Measurements from ENCODE around the gene EDC3. TPM values are rescaled to one million over a fixed set of nuclear protein-coding genes. Genes with fewer than 3 reads are reported as not detected.

The EDC3 gene
- total RNA-seq, 1 experiment from 2014 or later: 45.1 TPM

DNA sequence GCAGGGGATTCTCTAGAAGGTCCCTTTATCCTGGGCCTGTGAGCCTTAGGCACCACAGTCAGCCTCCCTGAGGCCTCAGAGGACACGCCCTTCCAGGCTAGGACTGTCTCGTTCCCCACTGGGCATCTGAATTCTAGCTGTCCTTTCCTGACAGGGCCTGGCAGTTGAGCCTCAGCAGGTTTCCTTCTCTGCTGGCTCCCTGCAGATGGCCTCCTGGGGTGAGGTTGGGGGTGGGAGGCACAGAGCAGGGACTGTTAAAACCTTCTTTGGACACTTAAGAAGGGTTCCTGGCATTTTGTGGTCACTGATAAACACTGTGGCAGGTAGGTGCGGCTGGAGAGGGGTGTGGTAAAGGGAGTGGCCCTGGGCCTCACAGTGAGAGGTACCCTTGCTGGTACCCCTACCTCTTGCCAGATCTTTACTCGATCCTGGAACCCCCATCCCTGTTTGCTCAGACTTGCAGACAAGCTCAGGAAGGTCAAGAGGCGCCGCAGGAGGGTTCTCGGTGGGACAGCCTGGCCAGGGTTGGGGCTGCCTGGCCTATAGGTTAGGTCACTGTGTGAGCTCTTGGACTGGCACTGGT, 71.7 kb downstream of the EDC3 start:
- Histone ChIP-seq H3K9me2 (ENCODE audit: insufficient read depth) (no peaks in the 10 kb centered on the region), H3K4me3 (replicated peaks in 1 of 2; ENCODE audit: low read depth in 1 of 2, low read length in 2 of 2) (no peak overlapping the region), H3K4me2 (ENCODE audit: low read length) (no peak overlapping the region), H3K27ac (ENCODE audit: low read depth, low read length) (no peak overlapping the region), H4K20me1 (ENCODE audit: insufficient read depth) (peaks cover 6% of the 10 kb centered on the region; the same call in 1 of the 2 replicates), H3K4me1 (ENCODE audit: control insufficient read depth in 1 of 2, insufficient read depth in 2 of 2, low read length in 2 of 2) (peaks cover 0 to 10% of the 10 kb centered on the region in 2 experiments; a peak in 1 of 4 replicates), H3K9me3 (ENCODE audit: control insufficient read depth in 1 of 2, insufficient read depth in 1 of 2, low read depth in 1 of 2, low read length in 2 of 2) (no peaks in the 10 kb centered on the region), H2AFZ (ENCODE audit: low read depth, low read length, poor library complexity, severe bottlenecking) (no peak overlapping the region), H3K36me3 (ENCODE audit: control insufficient read depth in 1 of 2, insufficient read depth in 2 of 2, low read length in 2 of 2) (peaks cover 57 to 96% of the 10 kb centered on the region in 2 experiments), H3K79me2 (ENCODE audit: insufficient read depth, low read length) (peaks cover 47% of the 10 kb centered on the region), H3K9ac (ENCODE audit: low read length) (no peak overlapping the region), H3K27me3 (ENCODE audit: insufficient read depth, low read length) (no peaks in the 10 kb centered on the region)
- ChIA-PET CTCF (no interaction called here), POLR2A (no interaction called here), RAD21 (ENCODE audit: low non-redundant PET in 1 of 2, low total read pairs in 2 of 2, uncharacterized antibody in 2 of 2, unreplicated experiment in 2 of 2) (no interaction called here)
- BruUV-seq (replicated peaks): no TSS peak
- DNase-seq (ENCODE audit: low read depth, low spot score) (no peak), ATAC-seq (no peak)
- intact Hi-C loops (cut with micrococcal nuclease): no loop called here
- no peak for TF ChIP-seq CBX3 (IDR thresholded peaks at IDR 0.05; ENCODE audit: low read depth)
- TF ChIP-seq FOSL1 (IDR thresholded peaks at IDR 0.05; ENCODE audit: low read depth): no peak
- TF ChIP-seq ZNF274 (IDR thresholded peaks at IDR 0.05; ENCODE audit: low read depth, low read length): no peak
- no peak for TF ChIP-seq CTCF (IDR thresholded peaks at IDR 0.05 in 2 of 3, conservative IDR thresholded peaks at IDR 0.05 in 1 of 3; ENCODE audit: borderline replicate concordance in 1 of 3, insufficient read depth in 1 of 3, low read depth in 2 of 3, low read length in 2 of 3)
- no peak for TF ChIP-seq SP1 (IDR thresholded peaks at IDR 0.05; ENCODE audit: low read depth)
- no peak for TF ChIP-seq JUND (IDR thresholded peaks at IDR 0.05)
- TF ChIP-seq ELF1 (IDR thresholded peaks at IDR 0.05; ENCODE audit: borderline replicate concordance, low read depth): no peak
- TF ChIP-seq ATF3 (IDR thresholded peaks at IDR 0.05): no peak
- no peak for TF ChIP-seq RAD21 (IDR thresholded peaks at IDR 0.05; ENCODE audit: low read depth)
- no peak for TF ChIP-seq POLR2AphosphoS5 (IDR thresholded peaks at IDR 0.05; ENCODE audit: low read depth, low read length)
- no peak for TF ChIP-seq TCF7L2 (IDR thresholded peaks at IDR 0.05; ENCODE audit: borderline replicate concordance, extremely low read depth, insufficient read depth, insufficient read length)
- TF ChIP-seq, protein P1, sequence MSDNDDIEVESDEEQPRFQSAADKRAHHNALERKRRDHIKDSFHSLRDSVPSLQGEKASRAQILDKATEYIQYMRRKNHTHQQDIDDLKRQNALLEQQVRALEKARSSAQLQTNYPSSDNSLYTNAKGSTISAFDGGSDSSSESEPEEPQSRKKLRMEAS (IDR thresholded peaks at IDR 0.05): no peak
- TF ChIP-seq, protein P2, sequence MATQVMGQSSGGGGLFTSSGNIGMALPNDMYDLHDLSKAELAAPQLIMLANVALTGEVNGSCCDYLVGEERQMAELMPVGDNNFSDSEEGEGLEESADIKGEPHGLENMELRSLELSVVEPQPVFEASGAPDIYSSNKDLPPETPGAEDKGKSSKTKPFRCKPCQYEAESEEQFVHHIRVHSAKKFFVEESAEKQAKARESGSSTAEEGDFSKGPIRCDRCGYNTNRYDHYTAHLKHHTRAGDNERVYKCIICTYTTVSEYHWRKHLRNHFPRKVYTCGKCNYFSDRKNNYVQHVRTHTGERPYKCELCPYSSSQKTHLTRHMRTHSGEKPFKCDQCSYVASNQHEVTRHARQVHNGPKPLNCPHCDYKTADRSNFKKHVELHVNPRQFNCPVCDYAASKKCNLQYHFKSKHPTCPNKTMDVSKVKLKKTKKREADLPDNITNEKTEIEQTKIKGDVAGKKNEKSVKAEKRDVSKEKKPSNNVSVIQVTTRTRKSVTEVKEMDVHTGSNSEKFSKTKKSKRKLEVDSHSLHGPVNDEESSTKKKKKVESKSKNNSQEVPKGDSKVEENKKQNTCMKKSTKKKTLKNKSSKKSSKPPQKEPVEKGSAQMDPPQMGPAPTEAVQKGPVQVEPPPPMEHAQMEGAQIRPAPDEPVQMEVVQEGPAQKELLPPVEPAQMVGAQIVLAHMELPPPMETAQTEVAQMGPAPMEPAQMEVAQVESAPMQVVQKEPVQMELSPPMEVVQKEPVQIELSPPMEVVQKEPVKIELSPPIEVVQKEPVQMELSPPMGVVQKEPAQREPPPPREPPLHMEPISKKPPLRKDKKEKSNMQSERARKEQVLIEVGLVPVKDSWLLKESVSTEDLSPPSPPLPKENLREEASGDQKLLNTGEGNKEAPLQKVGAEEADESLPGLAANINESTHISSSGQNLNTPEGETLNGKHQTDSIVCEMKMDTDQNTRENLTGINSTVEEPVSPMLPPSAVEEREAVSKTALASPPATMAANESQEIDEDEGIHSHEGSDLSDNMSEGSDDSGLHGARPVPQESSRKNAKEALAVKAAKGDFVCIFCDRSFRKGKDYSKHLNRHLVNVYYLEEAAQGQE (IDR thresholded peaks at IDR 0.05; ENCODE audit: low read depth): no peak
- TF ChIP-seq SIN3A (IDR thresholded peaks at IDR 0.05; ENCODE audit: low read depth): no peak
- TF ChIP-seq YY1 (IDR thresholded peaks at IDR 0.05; ENCODE audit: extremely low read depth, insufficient replicate concordance, low read depth, low read length): no peak
- no peak for TF ChIP-seq EZH2 (IDR thresholded peaks at IDR 0.05)
